HCT116 (cell line): ENCODE measurements around the gene C2CD2. TPM values are rescaled to one million over a fixed set of nuclear protein-coding genes. Genes with fewer than 3 reads are reported as not detected.

Source experiments
- ATAC-seq: fragments of 200-7000 bp; cut with Tn5 transposase; 2 replicates; pipeline ENCODE4 v1.9.1; 2020; ENCODE audit warnings: mild to moderate bottlenecking, moderate library complexity
- BruUV-seq: library from RNA; stranded (reverse); fragments of 400-500 nt; replicated peaks from 2 replicates; lab custom pipeline; 2021; lab: Mats Ljungman, UMichigan
- CTCF ChIA-PET: fragments of 300-600 bp; sonication (Branson Sonifier 250); formaldehyde crosslinking; loops from one replicate; lab custom pipeline; 2021; ENCODE audit warnings: antibody characterized with exemption; lab: Charles Lee
- POLR2A ChIA-PET: fragments of 300-600, 350-600 bp; sonication (Branson Sonifier 250); formaldehyde crosslinking; loops from one replicate; lab custom pipeline; 2021; ENCODE audit warnings: antibody characterized with exemption; lab: Charles Lee
- RAD21 ChIA-PET, 2 experiments: fragments of 300-600 bp; sonication (Branson Sonifier 250); formaldehyde crosslinking; loops; one replicate each; lab custom pipeline; 2023; ENCODE audit warnings: low total read pairs in 2 of 2; ENCODE audit not compliant: uncharacterized antibody in 2 of 2, unreplicated experiment in 2 of 2, low non-redundant PET in 1 of 2; lab: Charles Lee
- DNase-seq: peaks from one replicate; pipeline ENCODE4 v3.0.0-alpha.2; 2010; ENCODE audit warnings: low read depth, low spot score
- H2AFZ ChIP-seq: fragments of 200-600 bp; shearing (Covaris generic), sonication (generic); 2 replicates; pipeline ENCODE4 v1.6.1; 2017; ENCODE audit warnings: low read depth, mixed run types, mixed read lengths, antibody characterized with exemption, low read length; ENCODE audit not compliant: poor library complexity, severe bottlenecking
- H3K27ac ChIP-seq: 2 replicates; pipeline ENCODE4 v1.5.1; 2012; ENCODE audit warnings: low read depth, low read length
- H3K27me3 ChIP-seq: fragments of 200-600 bp; sonication (generic); 2 replicates; pipeline ENCODE4 v1.6.1; 2016; ENCODE audit warnings: mixed run types, low read length, mixed read lengths; ENCODE audit not compliant: insufficient read depth
- H3K36me3 ChIP-seq, 2 experiments: fragments of 200-500 bp in 1 of 2; fragments of 200-600 bp in 1 of 2; sonication (Bioruptor generic) in 1 of 2; sonication (generic) in 1 of 2; 2 replicates each; pipeline versions ENCODE4 v1.5.1 to v1.6.1; 2014 to 2016; ENCODE audit warnings: low read length in 2 of 2, inconsistent platforms in 1 of 2, mixed read lengths in 1 of 2, mixed run types in 1 of 2; ENCODE audit not compliant: insufficient read depth in 2 of 2, control insufficient read depth in 1 of 2
- H3K4me1 ChIP-seq, 2 experiments: fragments of 200-600 bp in 1 of 2; sonication (generic) in 1 of 2; 2 replicates each; pipeline versions ENCODE4 v1.5.1 to v1.6.1; 2012 to 2017; ENCODE audit warnings: low read length in 2 of 2, inconsistent platforms in 1 of 2, mild to moderate bottlenecking in 1 of 2, mixed read lengths in 1 of 2, mixed run types in 1 of 2, moderate library complexity in 1 of 2; ENCODE audit not compliant: insufficient read depth in 2 of 2, control insufficient read depth in 1 of 2
- H3K4me2 ChIP-seq: fragments of 200-600 bp; sonication (generic); 2 replicates; pipeline ENCODE4 v1.6.1; 2017; ENCODE audit warnings: mixed run types, low read length, mixed read lengths
- H3K4me3 ChIP-seq, 2 experiments: fragments of 200-600 bp in 1 of 2; sonication (generic) in 1 of 2; replicated peaks in 1 of 2; 2 replicates each; pipeline ENCODE4 v1.5.1; 2011 to 2016; ENCODE audit warnings: low read length in 2 of 2, control low read depth in 1 of 2, low read depth in 1 of 2, mild to moderate bottlenecking in 1 of 2, mixed read lengths in 1 of 2, mixed run types in 1 of 2
- H3K79me2 ChIP-seq: fragments of 200-600 bp; sonication (generic); 2 replicates; pipeline ENCODE4 v1.6.1; 2017; ENCODE audit warnings: mild to moderate bottlenecking, mixed run types, low read length, moderate library complexity, mixed read lengths; ENCODE audit not compliant: insufficient read depth
- H3K9ac ChIP-seq: fragments of 200-600 bp; sonication (generic); 2 replicates; pipeline ENCODE4 v1.6.1; 2016; ENCODE audit warnings: low read length, mixed read lengths
- H3K9me2 ChIP-seq: fragments of 200-600 bp; sonication (generic), shearing (Covaris generic); 2 replicates; pipeline ENCODE4 v1.6.1; 2017; ENCODE audit warnings: mixed run types, mild to moderate bottlenecking, moderate library complexity; ENCODE audit not compliant: insufficient read depth
- H3K9me3 ChIP-seq, 2 experiments: fragments of 200-500 bp in 1 of 2; fragments of 200-600 bp in 1 of 2; sonication (Bioruptor generic) in 1 of 2; sonication (generic) in 1 of 2; 2 replicates each; pipeline ENCODE4 v1.6.1; 2014 to 2017; ENCODE audit warnings: low read length in 2 of 2, mixed read lengths in 2 of 2, inconsistent platforms in 1 of 2, low read depth in 1 of 2, mild to moderate bottlenecking in 1 of 2, mixed run types in 1 of 2, moderate library complexity in 1 of 2; ENCODE audit not compliant: control insufficient read depth in 1 of 2, insufficient read depth in 1 of 2
- H4K20me1 ChIP-seq: fragments of 200-600 bp; sonication (generic), shearing (Covaris generic); 2 replicates; pipeline ENCODE4 v1.6.1; 2017; ENCODE audit warnings: mixed run types, mild to moderate bottlenecking, moderate library complexity; ENCODE audit not compliant: insufficient read depth
- CBX3 ChIP-seq: IDR thresholded peaks from 2 replicates; pipeline ENCODE4 v1.6.1; 2012; ENCODE audit warnings: low read depth
- CEBPB ChIP-seq: IDR thresholded peaks from 2 replicates; pipeline ENCODE4 v1.6.1; 2012; ENCODE audit warnings: low read depth
- EGR1 ChIP-seq: IDR thresholded peaks from 2 replicates; pipeline ENCODE4 v1.6.1; 2012; ENCODE audit warnings: low read depth
- EZH2 ChIP-seq: fragments of 200-600 bp; sonication (generic); IDR thresholded peaks from 2 replicates; pipeline ENCODE4 v1.6.1; 2017; ENCODE audit warnings: antibody characterized with exemption, mixed run types
- EZH2phosphoT487 ChIP-seq: fragments of 200-600 bp; IDR thresholded peaks from 2 replicates; pipeline ENCODE4 v1.6.1; 2018; ENCODE audit warnings: antibody characterized with exemption, borderline replicate concordance
- MAX ChIP-seq: IDR thresholded peaks from 2 replicates; pipeline ENCODE4 v1.6.1; 2012
- RAD21 ChIP-seq: IDR thresholded peaks from 2 replicates; pipeline ENCODE4 v1.6.1; 2012; ENCODE audit warnings: low read depth, mild to moderate bottlenecking
- REST ChIP-seq: IDR thresholded peaks from 2 replicates; pipeline ENCODE4 v1.6.1; 2012; ENCODE audit warnings: low read depth
- SIN3A ChIP-seq: IDR thresholded peaks from 2 replicates; pipeline ENCODE4 v1.6.1; 2012; ENCODE audit warnings: low read depth
- SP1 ChIP-seq: IDR thresholded peaks from 2 replicates; pipeline ENCODE4 v1.6.1; 2012; ENCODE audit warnings: low read depth
- SRF ChIP-seq: IDR thresholded peaks from 2 replicates; pipeline ENCODE4 v1.6.1; 2012; ENCODE audit warnings: low read depth
- TCF7L2 ChIP-seq: IDR thresholded peaks from 2 replicates; pipeline ENCODE4 v1.7.0; 2011; ENCODE audit warnings: borderline replicate concordance, inconsistent platforms; ENCODE audit not compliant: insufficient read depth, insufficient read length; ENCODE audit errors: extremely low read depth
- YY1 ChIP-seq: IDR thresholded peaks from 2 replicates; pipeline ENCODE4 v1.6.1; 2011; ENCODE audit warnings: low read length, low read depth, moderate library complexity, mild to moderate bottlenecking; ENCODE audit not compliant: insufficient replicate concordance; ENCODE audit errors: extremely low read depth
- ZBTB33 ChIP-seq: IDR thresholded peaks from 2 replicates; pipeline ENCODE4 v1.6.1; 2011; ENCODE audit warnings: mild to moderate bottlenecking, low read length, moderate library complexity; ENCODE audit not compliant: insufficient replicate concordance; ENCODE audit errors: extremely low read depth
- ZFX ChIP-seq: fragments of 450-650 bp; IDR thresholded peaks from 2 replicates; pipeline ENCODE4 v1.6.1; 2017
- ZNF274 ChIP-seq: fragments of 200-500 bp; sonication (Bioruptor generic); IDR thresholded peaks from 2 replicates; pipeline ENCODE4 v1.6.1; 2014; ENCODE audit warnings: mild to moderate bottlenecking, low read depth, low read length, inconsistent platforms
- intact Hi-C: fragments of 100-400 bp; cut with micrococcal nuclease; formaldehyde crosslinking; loops from 2 replicates; pipeline ENCODE4 v1.10.0; 2022
- total RNA-seq: library from RNA; stranded (reverse); gene quantifications from one replicate; pipeline ENCODE4 v1.2.1, GENCODE V29; 2021; ENCODE audit not compliant: unreplicated experiment

The C2CD2 gene
- total RNA-seq, 1 experiment from 2014 or later, result 22.0 TPM

- POLR2A ChIA-PET, result no interaction called here
- Histone ChIP-seq H2AFZ (no peak overlapping the region), H3K4me1 (peaks cover 0 to 4% of the 10 kb centered on the region in 2 experiments; a peak in 1 of 4 replicates), H3K9me3 (no peaks in the 10 kb centered on the region), H3K27ac (no peak overlapping the region), H3K9me2 (no peaks in the 10 kb centered on the region), H3K27me3 (no peaks in the 10 kb centered on the region), H3K9ac (no peak overlapping the region), H3K4me3 (no peak overlapping the region), H3K36me3 (peaks cover 0 to 5% of the 10 kb centered on the region in 2 experiments; a peak in 2 of 4 replicates), H4K20me1 (no peaks in the 10 kb centered on the region), H3K4me2 (no peak overlapping the region), H3K79me2 (no peaks in the 10 kb centered on the region)
- RAD21 ChIA-PET, result no interaction called here
- ATAC-seq (no peak), DNase-seq (no peak)
- CTCF ChIA-PET, result no interaction called here
- TF ChIP-seq SP1, result no peak
- no peak for TF ChIP-seq YY1
- TF ChIP-seq EGR1, result no peak
- TF ChIP-seq EZH2phosphoT487, result no peak
- TF ChIP-seq ZFX, result no peak
- no peak for TF ChIP-seq MAX
- BruUV-seq, result no TSS peak
- intact Hi-C loops, result no loop called here
Measured at GRCh38 chr21:41890355-41890754, 63.5 kb downstream of the C2CD2 start.

GRCh38 chr21:41888749-41889376 lies 65.0 kb downstream of the C2CD2 start:
- CTCF ChIA-PET, result no interaction called here
- no peak for ATAC-seq
- intact Hi-C loops, result loop anchor here (10.0 kb wide), 1 partner anchor 976 kb away; no protein-coding TSS in a partner anchor

More at GRCh38 chr21:41888749-41889376, 65.0 kb downstream of the C2CD2 start:
- Histone ChIP-seq H3K4me1 (no peaks in the 10 kb centered on the region), H3K79me2 (no peaks in the 10 kb centered on the region), H3K4me2 (no peak overlapping the region), H2AFZ (no peak overlapping the region), H3K9ac (no peak overlapping the region), H3K27ac (no peak overlapping the region), H3K9me2 (no peaks in the 10 kb centered on the region), H3K9me3 (no peaks in the 10 kb centered on the region), H3K36me3 (peaks cover 0 to 5% of the 10 kb centered on the region in 2 experiments; a peak in 2 of 4 replicates), H4K20me1 (no peaks in the 10 kb centered on the region), H3K27me3 (no peaks in the 10 kb centered on the region), H3K4me3 (no peak overlapping the region)
- ChIA-PET RAD21 (no interaction called here), POLR2A (no interaction called here)
- no TSS peak for BruUV-seq
- DNase-seq, result no peak
- TF ChIP-seq RAD21 (no peak), CBX3 (no peak), REST (no peak), TCF7L2 (no peak), ZNF274 (no peak), EZH2 (no peak), SRF (no peak), SIN3A (no peak), ZBTB33 (no peak), CEBPB (no peak)
